Uterus (tissue), 2 donors: ENCODE results near the gene C1QB.

Source experiments
- POLR2A ChIP-seq, 2 donors: fragments of 450-650 bp; IDR thresholded peaks; one replicate each; pipeline ENCODE4 v1.6.1; 2016; ENCODE audit warnings: antibody characterized with exemption in 2 of 2, mild to moderate bottlenecking in 1 of 2, moderate library complexity in 1 of 2
- TF ChIP-seq, protein P1 (sequence below), 4 experiments: fragments of 200-600 bp in 2 of 4; fragments of 450-650 bp in 2 of 4; sonication (generic) in 2 of 4; IDR thresholded peaks; one replicate each; pipeline ENCODE4 v1.5.1; 2016 to 2019; ENCODE audit warnings: antibody characterized with exemption in 4 of 4, mild to moderate bottlenecking in 2 of 4, moderate library complexity in 1 of 4

DNA sequence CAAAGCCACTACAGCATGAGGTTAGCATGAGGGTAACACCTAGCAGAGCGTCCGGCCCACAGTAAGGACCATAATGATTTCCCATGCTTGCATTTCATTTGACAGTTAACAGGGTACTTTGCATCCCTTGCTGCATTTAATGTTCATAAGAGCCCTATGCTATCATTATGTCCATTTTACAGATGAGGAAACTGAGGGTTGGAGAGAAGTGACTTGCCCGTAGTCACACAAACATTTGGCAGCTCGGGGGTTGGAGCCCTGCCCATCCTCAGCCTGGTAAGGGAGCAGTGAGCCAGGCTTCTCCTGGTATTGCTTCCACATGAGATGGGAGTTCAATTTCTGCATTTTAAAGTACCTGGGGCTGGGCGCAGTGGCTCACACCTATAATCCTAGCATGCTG lies 41.1 kb downstream of the C1QB start:
- TF ChIP-seq, protein P1, sequence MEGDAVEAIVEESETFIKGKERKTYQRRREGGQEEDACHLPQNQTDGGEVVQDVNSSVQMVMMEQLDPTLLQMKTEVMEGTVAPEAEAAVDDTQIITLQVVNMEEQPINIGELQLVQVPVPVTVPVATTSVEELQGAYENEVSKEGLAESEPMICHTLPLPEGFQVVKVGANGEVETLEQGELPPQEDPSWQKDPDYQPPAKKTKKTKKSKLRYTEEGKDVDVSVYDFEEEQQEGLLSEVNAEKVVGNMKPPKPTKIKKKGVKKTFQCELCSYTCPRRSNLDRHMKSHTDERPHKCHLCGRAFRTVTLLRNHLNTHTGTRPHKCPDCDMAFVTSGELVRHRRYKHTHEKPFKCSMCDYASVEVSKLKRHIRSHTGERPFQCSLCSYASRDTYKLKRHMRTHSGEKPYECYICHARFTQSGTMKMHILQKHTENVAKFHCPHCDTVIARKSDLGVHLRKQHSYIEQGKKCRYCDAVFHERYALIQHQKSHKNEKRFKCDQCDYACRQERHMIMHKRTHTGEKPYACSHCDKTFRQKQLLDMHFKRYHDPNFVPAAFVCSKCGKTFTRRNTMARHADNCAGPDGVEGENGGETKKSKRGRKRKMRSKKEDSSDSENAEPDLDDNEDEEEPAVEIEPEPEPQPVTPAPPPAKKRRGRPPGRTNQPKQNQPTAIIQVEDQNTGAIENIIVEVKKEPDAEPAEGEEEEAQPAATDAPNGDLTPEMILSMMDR (IDR thresholded peaks at IDR 0.05): no peak
- TF ChIP-seq POLR2A (IDR thresholded peaks at IDR 0.05): no peak
